Suppressor macrophage treated with lipopolysaccharide for 1 hour (primary cell): ENCODE data around the gene DHRS11.
"Not testable (repeated sequence)": the region's sequence is repeated elsewhere in the genome, so short reads cannot be mapped to it uniquely, and the experiment has no call there.

ENCODE experiments used
- DNase-seq, 3 donors: peaks; one replicate each; pipeline ENCODE4 v3.0.0-alpha.2; 2020 to 2022

DHRS11 gene

DNA sequence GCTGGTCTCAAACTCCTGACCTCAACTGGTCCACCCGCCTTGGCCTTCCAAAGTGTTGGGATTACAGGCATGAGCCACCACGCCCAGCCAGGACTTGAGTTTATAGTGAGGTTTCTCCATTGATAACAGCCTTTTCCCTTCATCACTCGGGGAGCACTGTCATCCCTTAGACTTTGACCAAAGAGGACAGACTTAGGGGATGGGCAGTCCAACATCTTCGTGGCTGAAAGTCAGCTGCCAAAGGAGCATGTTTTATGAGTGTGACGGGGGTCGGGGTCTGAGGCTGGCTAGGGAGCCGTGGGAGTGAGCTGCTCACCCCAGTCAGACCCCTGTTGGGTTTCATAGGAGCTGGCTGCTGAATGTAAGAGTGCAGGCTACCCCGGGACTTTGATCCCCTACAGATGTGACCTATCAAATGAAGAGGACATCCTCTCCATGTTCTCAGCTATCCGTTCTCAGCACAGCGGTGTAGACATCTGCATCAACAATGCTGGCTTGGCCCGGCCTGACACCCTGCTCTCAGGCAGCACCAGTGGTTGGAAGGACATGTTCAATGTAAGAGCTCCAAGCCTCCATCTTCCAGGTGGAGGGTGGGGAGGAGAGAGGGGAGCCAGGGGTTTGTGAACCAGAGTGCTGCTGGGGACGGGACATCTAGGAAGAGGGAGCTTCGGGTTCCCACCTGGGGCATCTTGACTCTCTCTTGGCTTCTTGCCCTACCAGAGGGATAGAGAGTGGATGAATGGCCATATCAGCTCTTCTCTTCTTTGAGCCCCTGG, 3.1 kb downstream of the DHRS11 start:
- DNase-seq, result no peak

DNA sequence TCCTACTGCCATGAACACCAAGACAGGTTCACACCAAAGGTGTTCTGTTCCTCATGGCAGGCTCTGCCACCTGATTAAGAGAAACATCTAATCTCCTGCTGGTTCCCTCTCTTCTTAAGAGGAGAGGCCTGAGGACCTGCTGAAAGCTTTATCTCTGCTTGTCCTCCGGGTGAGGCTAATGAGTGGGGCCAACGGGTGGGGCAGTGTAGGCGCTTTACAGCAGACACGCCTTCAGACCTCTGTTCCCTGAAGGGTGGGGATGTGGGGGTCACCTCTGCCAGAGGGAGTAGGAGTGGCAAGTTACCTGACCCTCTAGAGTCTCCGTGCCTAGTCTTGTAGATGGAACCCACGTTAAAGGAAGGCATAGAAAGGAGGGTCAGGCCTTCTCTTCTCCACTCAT, 5.5 kb downstream of the DHRS11 start:
- no peak for DNase-seq

DNA sequence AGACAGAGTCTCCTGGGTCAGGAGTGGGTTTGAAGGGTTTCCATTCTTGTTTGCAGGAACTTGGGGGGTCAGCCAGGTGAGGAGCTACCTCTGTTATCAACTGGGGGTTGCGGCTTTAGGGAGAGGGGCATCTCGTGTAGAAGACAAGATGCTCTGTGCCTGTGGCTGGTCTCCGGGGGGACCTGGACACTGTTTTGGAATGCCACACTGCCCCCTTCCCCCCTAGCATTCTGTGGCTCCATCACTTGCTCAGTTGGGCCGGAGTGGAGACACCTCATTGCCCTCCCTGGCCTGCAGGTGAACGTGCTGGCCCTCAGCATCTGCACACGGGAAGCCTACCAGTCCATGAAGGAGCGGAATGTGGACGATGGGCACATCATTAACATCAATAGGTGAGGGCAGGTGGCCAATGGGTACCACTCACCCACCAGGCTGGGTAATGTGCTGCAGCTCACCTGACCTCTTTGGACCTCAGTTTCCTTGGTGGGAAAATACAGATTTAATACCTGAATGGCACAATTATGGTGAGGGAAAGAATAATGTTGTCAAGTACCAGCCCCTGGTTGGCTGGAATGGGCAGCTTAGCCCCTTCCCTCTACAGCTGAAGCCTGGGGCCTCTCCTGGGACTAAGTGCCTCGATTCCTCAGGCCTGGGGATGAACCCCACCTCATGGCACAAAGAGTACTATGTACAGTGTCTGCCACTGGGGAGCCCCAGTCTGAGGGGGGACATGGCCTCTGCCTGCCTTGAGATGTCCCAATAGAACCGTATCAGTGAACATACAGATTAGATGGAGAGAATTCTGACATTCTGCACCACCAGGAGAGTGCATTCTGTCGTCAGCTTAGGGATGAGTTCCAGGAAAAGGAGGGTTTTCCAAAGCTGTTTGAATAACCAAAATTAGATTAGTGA, 6.4 kb downstream of the DHRS11 start:
- DNase-seq, result no peak

DNA sequence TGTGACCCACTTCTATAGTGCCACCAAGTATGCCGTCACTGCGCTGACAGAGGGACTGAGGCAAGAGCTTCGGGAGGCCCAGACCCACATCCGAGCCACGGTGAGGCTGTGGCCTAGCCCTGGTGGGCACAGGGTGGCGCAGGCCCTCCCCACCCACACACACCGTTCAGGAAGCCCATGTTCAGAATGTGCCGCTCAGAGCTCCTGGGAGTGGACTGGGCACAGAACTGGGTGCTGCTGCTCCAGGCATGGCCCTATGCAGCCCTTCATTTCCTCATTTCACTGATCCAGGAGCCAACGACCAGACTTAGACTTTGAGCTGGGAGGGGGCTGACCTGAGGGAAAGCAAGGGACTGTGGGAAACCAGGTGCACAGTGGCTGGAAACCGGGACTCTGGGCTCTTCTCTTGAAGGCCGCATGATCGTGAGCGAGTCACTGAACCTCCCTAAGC, 7.3 kb downstream of the DHRS11 start:
- DNase-seq, result no peak

DNA sequence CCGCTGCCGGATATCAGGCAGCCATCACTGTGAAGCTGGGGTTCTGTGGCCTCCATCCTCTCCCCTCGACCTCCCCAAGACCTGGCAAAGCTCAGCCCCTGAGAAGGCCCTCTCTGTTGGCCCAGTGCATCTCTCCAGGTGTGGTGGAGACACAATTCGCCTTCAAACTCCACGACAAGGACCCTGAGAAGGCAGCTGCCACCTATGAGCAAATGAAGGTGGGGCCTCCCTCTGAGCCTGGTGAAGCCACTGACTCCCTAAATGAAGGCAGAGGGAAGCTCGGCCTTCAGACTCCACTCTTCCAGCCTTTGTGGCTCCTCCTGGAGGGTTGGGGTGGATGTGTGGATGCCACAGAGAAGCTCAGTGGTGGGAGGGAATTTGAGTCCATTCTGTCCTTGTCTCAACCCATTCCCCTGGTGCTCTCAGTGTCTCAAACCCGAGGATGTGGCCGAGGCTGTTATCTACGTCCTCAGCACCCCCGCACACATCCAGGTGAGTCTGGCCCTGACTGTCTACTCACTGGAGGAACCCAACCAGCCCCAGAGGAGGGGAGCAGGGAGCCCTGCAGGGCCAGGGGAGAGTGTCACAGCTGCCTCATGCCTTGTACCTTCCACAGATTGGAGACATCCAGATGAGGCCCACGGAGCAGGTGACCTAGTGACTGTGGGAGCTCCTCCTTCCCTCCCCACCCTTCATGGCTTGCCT, 8.0 kb downstream of the DHRS11 start:
- DNase-seq, result no peak

DNA sequence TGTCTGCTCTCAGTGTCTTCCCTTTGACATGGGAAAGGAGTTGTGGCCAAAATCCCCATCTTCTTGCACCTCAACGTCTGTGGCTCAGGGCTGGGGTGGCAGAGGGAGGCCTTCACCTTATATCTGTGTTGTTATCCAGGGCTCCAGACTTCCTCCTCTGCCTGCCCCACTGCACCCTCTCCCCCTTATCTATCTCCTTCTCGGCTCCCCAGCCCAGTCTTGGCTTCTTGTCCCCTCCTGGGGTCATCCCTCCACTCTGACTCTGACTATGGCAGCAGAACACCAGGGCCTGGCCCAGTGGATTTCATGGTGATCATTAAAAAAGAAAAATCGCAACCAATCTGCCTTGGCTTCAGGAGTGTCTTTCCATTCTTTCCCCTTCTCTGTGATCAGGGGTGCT, 8.8 kb downstream of the DHRS11 start:
- DNase-seq, result no peak

DNA sequence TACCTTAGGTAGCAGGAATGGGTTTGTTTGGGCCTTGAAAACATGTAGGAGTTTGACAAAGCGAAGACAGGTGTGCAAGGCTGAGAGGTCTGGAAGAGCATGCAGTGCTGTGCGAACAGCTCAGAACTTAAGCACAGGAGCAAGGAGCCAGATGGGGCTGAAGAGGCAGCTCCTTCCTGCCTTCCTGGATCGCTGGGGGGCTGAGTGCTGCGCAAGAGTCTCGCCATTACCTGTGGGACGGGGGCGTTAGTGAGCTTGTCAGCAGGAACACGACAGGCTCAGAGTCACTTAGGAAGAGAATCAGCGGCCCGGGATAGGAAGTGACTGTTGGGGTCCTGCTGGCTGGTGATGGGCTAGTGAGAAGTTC, 9.2 kb downstream of the DHRS11 start:
- DNase-seq, result peak in 1 of 3 donors; percentile 12

DNA sequence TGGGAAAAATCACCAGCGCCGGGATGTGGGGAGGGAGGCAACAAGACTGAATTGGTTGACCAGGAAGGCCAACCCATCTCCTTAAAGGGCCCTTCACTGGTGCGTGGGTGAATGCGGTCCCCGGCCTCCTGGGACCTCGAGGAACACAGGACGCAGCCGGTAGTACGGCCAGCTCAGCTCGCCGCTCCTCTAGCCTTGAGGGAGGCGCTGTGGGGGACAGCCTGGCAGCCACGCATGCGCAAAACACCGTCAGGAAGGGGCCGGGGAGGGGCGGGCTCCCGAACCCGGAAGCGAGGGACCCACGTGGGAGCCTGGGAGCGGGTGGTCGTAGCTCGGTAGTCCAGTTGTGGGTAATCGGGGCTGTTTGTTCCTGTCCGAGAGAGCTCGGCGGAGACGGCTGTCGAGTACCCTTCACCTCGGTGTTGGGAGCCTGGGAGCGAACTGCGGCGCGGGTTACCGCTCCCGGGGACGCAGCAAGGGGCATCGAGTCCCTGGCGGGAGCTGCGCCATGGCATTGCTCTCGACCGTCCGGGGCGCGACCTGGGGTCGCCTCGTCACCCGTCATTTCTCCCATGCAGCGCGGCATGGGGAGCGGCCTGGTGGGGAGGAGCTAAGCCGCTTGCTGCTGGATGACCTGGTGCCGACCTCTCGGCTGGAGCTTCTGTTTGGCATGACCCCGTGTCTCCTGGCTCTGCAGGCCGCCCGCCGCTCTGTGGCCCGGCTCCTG, 9.8 kb downstream of the DHRS11 start, which contains the start of gene MRM1:
TSS of gene MRM1 (plus strand) at position 281 of the 727 bp plus-strand sequence. CDS start at position 509, 228 bp downstream.
- DNase-seq, result peak; percentile 93 to 96 (median 96)

DNA sequence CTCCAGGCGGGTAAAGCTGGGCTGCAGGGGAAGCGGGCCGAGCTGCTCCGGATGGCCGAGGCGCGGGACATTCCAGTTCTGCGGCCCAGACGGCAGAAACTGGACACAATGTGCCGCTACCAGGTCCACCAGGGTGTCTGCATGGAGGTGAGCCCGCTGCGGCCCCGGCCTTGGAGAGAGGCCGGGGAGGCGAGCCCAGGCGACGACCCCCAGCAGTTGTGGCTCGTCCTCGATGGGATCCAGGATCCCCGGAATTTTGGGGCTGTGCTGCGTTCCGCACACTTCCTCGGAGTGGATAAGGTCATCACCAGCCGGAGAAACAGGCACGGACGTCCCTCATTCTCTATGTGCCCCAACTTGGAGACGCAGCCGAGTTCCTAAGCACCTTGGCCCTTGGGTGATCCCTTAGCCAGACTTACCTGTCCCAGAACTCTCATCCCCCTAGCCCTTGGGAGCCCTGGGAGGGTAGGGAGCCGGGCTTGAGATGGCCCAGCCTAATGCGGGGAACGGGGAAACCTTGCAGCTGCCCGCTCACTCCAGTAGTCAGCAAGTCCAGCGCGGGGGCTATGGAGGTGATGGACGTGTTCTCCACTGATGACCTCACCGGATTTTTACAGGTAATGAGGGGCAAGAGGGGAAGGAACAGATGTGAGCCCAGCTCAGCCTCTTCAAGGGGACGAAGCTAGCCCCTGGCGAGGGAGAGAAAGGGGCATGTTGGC, 10.5 kb downstream of the DHRS11 start:
- peak in 2 of 3 donors; percentile 20 to 36 for DNase-seq

DNA sequence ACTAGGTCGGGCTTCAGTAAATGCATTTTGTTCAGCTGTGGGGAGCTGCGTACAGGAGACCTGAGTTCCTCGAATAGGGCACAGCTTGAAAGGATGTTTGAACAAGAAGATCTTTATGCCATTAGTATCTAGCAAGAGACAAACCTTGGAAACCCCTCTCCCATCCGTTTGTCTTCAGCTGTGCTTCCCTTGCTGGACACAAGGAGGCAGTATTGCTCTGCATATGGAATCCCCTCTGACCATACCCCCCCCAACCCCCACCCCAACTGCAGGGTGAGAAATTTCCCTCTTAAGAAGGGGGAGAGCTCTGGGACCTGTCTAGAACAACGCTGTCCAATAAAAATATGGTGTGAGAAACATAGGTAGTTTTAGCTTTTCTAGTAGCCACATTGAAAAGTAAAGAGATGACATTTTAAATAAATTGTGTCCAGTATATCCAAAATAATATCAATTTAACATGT, 11.3 kb downstream of the DHRS11 start:
- DNase-seq, result peak; percentile 73 to 83 (median 82)

DNA sequence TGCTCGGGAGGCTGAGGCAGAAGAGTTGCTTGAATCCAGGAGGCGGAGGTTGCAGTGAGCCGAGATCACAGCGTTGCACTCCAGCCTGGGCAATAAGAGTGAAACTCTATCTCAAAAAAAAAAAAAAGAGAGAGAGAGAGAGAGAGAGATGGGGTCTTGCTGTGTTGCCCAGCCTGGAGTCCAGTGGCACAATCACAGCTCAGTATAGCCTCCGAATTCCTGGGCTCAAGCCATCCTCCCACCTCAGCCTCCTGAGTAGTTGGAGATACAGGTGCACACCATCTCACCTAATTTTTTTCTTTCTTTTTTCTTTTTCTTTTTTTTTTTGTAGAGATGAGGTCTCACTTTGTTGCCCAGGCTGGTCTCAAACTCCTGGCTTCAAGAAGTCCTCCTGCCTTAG, 13.3 kb downstream of the DHRS11 start:
- DNase-seq, result not testable (repeated sequence)

DNA sequence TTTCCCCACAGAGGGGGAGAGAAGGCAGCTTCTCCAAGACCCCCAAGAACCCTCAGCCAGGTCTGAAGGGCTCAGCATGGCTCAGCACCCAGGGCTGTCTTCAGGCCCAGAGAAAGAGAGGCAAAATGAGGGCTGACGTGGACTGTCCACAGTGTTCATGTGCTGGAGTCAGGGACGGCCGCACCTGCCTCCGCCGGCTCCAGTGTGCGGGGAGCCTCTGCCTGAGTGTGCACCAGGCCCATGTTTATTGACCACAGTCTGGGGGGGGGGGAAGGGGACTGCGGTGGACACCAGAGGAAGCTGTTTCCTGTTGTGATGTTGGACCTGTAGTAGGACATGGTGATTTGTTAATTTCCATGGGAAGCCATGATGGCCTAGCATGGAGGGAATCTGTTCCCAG, 16.6 kb downstream of the DHRS11 start:
- DNase-seq, result no peak

DNA sequence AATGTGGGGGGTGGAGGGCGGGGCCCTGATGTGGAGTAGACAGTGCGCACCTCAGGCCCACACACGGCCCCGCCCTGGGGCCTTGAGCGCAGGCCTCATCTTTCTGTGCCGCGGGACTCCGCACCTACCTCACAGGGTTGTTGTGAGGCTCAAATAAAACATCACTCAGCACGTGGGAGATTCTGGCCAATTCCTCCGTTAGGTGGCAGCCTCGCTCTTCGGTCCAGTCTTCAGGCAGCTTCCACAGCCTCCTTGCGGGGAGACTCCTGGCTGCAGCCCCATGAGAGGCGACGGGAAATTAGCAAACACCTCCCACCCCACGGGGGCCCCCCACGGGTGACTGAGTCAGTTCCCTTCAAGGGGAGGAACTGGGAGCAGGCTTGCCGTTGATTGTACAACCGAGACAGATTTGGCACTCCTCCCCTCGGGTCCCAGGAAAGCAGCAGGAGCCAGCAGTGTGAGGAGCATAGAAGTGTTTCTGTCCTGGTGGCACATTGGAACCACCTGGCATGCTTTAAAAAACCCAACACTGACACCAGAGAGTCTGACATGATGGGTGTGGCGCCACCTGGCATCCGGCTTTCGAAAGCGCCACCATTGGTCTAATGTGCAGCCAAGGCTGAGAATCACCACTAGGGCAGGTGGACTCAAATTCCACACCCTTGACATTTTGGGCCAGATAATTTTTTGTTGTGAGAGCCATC, 17.3 kb downstream of the DHRS11 start:
- DNase-seq, result peak; percentile 76 to 81 (median 77)

DNA sequence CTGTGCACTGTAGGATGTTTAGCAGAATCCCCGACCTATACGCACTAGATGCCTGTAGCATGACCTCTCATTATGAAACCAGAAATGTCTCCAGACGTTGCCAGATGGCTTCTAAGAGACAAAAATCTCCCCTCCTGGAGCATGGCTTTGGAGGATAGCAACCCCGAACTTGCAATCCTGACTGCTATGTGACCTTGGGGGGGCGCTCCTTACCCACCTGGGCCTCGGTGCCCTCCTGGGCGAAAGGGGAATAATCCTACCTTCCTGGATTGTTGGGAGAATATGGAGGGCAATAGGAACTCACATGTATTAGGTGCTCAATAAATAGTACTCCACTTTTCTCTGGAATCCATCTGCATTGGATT, 17.8 kb downstream of the DHRS11 start:
- DNase-seq, result no peak

DNA sequence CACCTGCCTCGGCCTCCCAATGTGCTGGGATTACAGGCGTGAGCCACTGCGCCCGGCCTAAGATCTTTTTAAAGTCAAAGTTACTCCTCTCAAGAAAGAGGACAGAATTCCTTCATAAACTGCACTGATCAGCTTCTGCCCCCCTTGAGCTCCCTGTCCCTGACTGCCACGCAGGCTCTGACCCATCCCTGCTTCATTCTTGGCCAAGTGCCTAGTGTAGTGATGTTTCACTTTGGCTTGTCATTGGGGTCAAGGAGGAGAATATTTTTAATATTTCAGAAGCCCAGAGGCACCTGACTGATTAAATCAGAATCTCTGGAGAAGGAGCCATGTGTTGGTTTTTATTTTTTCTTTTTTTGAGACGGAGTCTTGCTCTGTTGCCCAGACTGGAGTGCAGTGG, 18.8 kb downstream of the DHRS11 start:
- no peak for DNase-seq

DNA sequence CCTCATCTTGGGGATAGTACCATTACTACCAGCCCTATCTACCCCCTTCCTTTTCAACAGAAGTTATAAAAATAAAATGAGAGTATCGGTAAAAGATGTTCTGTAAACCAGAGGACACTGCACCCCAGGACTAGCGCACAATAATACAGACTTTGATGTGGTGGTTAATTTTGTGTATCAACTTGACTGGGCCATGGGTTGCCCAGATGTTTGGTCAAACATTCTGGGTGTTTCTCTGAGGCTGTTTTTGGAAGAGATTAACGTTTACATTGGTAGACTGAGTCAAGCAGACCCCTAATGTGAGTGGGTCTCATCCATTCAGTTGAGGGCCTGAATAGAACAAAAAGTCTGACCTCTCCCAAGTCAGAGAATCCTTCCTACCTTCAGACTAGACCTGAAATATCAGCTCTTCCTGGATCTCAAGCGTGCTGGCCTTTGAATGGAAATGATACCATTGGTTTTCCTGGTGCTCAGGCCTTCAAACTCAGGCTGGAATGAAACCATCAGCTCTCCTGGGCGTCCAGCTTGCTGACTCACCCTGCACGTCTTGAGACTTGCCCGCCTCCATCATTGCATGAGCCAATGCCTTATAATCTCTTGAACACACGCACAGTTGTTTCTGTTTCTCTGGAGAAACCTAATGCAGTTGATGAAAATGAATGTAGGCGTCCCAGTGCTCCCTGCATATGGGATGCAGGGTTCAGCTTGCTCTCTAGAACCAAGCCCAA, 19.8 kb downstream of the DHRS11 start:
- peak in 2 of 3 donors; percentile 24 to 27 for DNase-seq

DNA sequence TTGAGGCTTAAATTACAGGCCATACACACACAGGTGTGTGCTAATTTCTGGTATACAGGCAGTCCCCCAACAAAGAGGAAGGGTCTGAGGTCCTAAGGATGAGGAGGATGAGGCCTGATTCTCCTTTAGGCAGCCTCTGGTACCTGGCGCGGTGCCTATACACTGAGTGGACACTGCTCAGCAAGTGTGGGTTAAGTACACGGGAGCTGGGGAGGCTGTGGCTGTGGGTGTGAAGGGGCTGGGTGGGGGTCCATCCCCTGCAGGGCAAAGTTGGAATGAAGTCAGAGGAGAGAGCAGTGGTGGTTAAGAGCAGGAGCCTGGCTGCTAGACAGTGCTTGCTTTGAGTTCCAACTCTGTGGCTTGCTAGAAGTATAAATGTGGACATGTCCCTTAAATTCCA, 20.6 kb downstream of the DHRS11 start:
- no peak for DNase-seq

DNA sequence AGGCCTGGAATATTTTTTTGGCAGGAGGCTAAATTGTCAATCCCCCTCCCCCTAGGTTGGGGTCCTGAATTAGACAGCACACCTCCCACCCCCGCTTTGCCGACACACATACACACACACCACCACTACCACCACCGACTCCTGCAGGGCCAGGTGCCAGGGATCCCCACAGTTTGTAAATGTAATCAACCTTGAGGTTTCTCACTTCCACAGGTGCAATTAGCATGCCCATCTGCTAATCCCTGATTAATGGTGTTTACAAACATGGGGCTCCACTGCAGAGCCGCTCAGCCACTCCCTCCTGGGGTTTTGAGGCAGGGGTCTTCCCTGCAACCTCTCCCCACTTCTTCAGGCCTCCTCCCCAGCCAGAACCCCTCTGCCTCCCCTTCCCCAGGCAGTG, 21.5 kb downstream of the DHRS11 start:
- no peak for DNase-seq

DNA sequence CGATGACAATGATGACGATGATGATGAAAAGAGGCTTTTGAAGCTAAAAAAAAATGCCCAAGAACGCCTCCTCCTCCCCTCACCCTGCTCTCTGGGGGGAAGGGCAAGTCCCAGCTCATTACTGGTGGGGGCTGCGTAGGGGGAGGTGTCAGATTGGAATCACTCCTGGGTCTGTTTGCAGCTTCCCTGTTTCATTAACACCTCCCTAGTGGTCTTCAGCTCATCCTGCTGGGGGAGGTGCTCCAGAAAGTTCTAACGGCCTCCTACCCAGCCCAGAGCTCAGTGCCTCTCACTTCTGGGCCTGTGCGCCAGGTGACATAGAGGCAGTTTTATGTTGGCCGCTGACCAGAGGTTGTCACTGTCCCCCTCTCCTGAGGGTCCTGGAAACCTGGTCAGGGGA, 22.4 kb downstream of the DHRS11 start:
- no peak for DNase-seq

DNA sequence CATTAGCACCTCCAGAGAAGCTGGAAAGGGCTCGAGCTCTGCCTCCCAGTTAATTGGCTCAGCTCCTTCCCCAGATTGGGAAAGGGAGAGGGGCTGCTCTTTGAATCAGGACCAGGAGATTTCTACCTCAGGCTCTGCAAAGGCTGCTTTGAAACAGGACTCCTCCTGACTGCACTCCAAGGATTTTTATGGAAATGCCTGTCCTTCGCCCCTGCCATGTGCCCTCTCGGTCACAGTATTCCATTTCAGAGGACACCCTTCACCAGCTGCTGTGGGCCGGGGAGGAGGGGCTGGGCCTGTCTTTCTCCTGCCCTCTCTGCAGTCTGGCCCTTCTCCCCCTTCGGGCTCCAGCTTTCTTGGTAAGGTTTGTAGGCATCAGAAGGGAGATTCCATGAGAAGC, 23.3 kb downstream of the DHRS11 start:
- no peak for DNase-seq
